ENCODE results near the gene CEBPA. TPM values are rescaled to one million over a fixed set of nuclear protein-coding genes. Genes with fewer than 3 reads are reported as not detected.

Gene CEBPA
- total RNA-seq, 1 donor from 2014 or later: 2.0 TPM

DNA sequence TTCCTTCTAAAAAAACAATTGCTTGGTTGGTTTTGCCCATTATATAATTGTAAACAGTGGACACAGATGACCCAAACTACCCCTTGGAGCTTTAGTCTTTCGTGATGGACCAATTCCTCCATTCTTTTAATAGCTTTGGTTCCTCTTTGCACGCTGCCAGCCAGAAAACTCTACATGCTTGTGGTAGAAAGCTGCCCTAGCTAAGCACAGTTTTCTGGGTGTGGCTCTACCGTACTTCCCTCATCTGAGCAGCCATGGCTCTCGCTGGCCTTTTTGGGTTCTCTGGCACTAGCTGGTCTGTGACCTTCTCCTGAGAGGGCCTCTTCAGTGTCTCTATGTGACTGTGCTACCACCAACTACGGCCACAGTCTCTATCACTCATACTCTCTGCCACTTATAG, 29.9 kb upstream of the CEBPA start:
- no peak for DNase-seq (ENCODE audit: low read depth)
- H3K27me3 ChIP-seq (ENCODE audit: control insufficient read depth, insufficient read depth, low read length): no peaks in the 10 kb centered on the region
- no peak overlapping the region for H3K4me3 ChIP-seq (ENCODE audit: low read depth, low read length)
- TF ChIP-seq, protein P1, sequence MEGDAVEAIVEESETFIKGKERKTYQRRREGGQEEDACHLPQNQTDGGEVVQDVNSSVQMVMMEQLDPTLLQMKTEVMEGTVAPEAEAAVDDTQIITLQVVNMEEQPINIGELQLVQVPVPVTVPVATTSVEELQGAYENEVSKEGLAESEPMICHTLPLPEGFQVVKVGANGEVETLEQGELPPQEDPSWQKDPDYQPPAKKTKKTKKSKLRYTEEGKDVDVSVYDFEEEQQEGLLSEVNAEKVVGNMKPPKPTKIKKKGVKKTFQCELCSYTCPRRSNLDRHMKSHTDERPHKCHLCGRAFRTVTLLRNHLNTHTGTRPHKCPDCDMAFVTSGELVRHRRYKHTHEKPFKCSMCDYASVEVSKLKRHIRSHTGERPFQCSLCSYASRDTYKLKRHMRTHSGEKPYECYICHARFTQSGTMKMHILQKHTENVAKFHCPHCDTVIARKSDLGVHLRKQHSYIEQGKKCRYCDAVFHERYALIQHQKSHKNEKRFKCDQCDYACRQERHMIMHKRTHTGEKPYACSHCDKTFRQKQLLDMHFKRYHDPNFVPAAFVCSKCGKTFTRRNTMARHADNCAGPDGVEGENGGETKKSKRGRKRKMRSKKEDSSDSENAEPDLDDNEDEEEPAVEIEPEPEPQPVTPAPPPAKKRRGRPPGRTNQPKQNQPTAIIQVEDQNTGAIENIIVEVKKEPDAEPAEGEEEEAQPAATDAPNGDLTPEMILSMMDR (IDR thresholded peaks at IDR 0.05; ENCODE audit: insufficient read depth, low read length, poor library complexity, severe bottlenecking): no peak
- H3K36me3 ChIP-seq (ENCODE audit: control insufficient read depth, insufficient read depth, low read length): no peaks in the 10 kb centered on the region

DNA sequence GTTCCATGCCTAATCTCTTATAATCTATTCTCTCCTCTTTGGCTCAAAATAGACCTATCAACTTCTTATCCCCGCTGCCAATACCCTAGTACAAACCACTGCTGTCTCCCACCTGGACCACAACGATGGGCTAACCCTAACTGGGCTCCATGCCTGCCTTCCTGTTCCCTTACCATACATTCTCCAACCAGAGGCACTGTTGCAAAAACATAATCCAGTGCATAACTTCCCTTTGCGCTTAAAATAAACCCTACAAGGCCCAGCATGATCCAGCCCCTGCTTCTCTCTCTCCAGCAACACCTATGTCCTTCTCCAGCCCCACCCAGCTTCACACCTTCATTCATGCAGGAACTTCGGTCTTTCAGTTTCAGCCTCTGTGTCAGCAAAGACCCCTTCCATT, 27.4 kb upstream of the CEBPA start:
- H3K27me3 ChIP-seq (ENCODE audit: control insufficient read depth, insufficient read depth, low read length): no peaks in the 10 kb centered on the region
- H3K4me3 ChIP-seq (ENCODE audit: low read depth, low read length): no peak overlapping the region
- TF ChIP-seq, protein P1 (IDR thresholded peaks at IDR 0.05; ENCODE audit: insufficient read depth, low read length, poor library complexity, severe bottlenecking): no peak
- DNase-seq (ENCODE audit: low read depth): no peak
- no peaks in the 10 kb centered on the region for H3K36me3 ChIP-seq (ENCODE audit: control insufficient read depth, insufficient read depth, low read length)

DNA sequence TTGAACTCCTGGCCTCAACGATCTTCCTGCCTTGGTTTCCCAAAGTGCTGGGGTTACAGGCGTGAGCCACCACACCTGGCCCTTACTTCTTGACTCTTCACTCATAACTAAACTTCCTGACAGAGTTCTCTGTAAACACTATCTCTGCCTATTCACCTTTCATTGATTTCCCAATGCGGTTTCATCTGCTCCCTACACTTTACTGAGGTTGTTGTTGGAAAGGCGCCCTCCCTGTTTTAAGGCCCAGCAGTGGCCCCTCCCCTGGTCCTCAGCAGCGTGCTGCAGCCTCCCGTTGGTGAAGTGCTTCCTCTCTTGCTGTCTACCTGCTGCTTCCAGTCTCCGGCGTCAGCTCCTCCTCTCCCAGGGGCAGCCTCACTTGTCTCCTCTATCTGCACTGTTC, 26.7 kb upstream of the CEBPA start:
- H3K36me3 ChIP-seq (ENCODE audit: control insufficient read depth, insufficient read depth, low read length): no peaks in the 10 kb centered on the region
- TF ChIP-seq, protein P1 (IDR thresholded peaks at IDR 0.05; ENCODE audit: insufficient read depth, low read length, poor library complexity, severe bottlenecking): no peak

DNA sequence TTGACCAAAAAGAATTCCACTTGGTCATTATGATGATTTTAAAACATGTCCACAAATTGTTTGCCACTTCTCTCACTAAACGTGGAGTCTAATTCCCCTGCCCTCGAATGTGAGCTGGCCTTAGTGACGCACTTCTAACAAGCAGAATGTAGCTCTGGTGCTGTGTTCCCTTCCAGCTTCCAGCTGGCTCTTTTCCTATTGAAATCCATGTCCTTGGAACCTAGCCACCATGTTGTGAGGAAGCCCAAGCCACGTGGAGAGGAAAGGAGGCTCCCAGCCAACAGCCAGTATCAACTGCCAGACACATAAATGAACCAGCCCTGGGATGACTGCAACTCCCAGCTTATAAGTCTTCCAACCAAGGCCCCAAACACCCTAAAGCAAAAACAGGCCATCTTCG, 23.6 kb upstream of the CEBPA start:
- TF ChIP-seq, protein P1 (IDR thresholded peaks at IDR 0.05; ENCODE audit: insufficient read depth, low read length, poor library complexity, severe bottlenecking): no peak
- DNase-seq (ENCODE audit: low read depth): no peak
- Histone ChIP-seq H3K4me3 (ENCODE audit: low read depth, low read length) (no peak overlapping the region), H3K36me3 (ENCODE audit: control insufficient read depth, insufficient read depth, low read length) (no peaks in the 10 kb centered on the region), H3K27me3 (ENCODE audit: control insufficient read depth, insufficient read depth, low read length) (no peaks in the 10 kb centered on the region)

More for the DNA sequence above, 26.7 kb upstream of the CEBPA start:
- Histone ChIP-seq H3K27me3 (ENCODE audit: control insufficient read depth, insufficient read depth, low read length) (no peaks in the 10 kb centered on the region), H3K4me3 (ENCODE audit: low read depth, low read length) (no peak overlapping the region)
- DNase-seq (ENCODE audit: low read depth): no peak

DNA sequence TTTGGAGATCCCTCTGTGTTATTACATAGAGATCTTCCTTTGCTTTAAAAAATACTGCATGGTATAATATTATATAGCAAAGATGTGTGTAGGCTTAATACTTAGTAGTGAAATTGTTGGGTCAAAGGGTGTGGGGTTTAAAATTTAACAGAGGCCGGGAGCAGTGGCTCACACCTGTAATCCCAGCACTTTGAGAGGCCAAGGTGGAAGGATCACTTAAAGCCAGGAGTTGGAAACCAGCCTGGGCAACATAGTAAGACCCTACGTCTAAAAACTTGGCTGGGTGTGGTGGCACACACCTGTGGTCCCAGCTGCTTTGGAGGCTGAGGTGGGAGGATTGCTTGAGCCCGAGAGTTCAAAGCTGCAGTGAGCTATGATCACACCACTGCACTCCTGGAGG, 22.3 kb upstream of the CEBPA start:
- Histone ChIP-seq H3K27me3 (ENCODE audit: control insufficient read depth, insufficient read depth, low read length) (no peaks in the 10 kb centered on the region), H3K36me3 (ENCODE audit: control insufficient read depth, insufficient read depth, low read length) (no peaks in the 10 kb centered on the region), H3K4me3 (ENCODE audit: low read depth, low read length) (no peak overlapping the region)
- TF ChIP-seq, protein P1 (IDR thresholded peaks at IDR 0.05; ENCODE audit: insufficient read depth, low read length, poor library complexity, severe bottlenecking): no peak
- DNase-seq (ENCODE audit: low read depth): no peak

DNA sequence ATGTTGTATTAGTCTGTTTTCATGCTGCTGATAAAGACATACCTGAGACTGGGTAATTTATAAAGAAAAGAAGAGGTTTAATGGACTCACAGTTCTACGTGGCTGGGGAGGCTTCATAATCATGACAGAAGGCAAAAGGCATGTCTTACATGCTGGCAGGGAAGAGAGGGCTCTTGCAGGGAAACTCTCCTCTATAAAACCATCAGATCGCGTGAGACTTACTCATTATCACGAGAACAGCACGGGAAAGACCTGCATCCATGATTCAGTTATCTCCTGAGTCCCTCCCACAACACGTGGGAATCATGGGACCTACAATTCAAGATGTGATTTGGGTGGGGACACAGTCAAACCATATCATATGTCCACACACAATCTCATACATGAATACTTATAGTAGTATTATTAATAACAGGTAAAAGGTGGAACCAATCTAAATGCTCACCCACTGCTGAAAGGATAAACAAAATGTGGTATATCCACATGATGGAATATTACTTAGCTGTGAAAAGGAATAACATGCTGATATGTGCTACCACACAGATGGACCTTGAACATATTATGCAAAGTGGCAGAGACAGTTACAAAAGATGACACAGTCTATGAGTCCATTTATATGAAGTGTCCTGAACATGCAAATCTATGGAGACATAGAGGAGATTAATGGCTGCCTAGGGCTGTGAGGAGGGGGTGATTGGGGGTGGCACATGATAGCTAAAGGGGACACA, 20.9 kb upstream of the CEBPA start:
- TF ChIP-seq, protein P1 (IDR thresholded peaks at IDR 0.05; ENCODE audit: insufficient read depth, low read length, poor library complexity, severe bottlenecking): no peak
- H3K4me3 ChIP-seq (ENCODE audit: low read depth, low read length): no peak overlapping the region
- H3K36me3 ChIP-seq (ENCODE audit: control insufficient read depth, insufficient read depth, low read length): no peaks in the 10 kb centered on the region
- no peak for DNase-seq (ENCODE audit: low read depth)
- no peaks in the 10 kb centered on the region for H3K27me3 ChIP-seq (ENCODE audit: control insufficient read depth, insufficient read depth, low read length)
